ENCODE data around the gene GPRASP2. TPM values are rescaled to one million over a fixed set of nuclear protein-coding genes. Genes with fewer than 3 reads are reported as not detected.

The GPRASP2 gene
- total RNA-seq, 1 experiment from 2014 or later = 2.1 TPM

- no peaks in the 10 kb centered on the region for H3K9me2 ChIP-seq (ENCODE audit: insufficient read depth)
- no peak for DNase-seq (ENCODE audit: low read depth, low spot score)
- H3K9me3 ChIP-seq (ENCODE audit: control insufficient read depth in 1 of 2, insufficient read depth in 1 of 2, low read depth in 1 of 2, low read length in 2 of 2) = no peaks in the 10 kb centered on the region
- H3K4me3 ChIP-seq (replicated peaks in 1 of 2; ENCODE audit: low read depth in 1 of 2, low read length in 2 of 2) = no peak overlapping the region
- BruUV-seq (replicated peaks) = no TSS peak
- H4K20me1 ChIP-seq (ENCODE audit: insufficient read depth) = no peaks in the 10 kb centered on the region
- CTCF ChIA-PET = no interaction called here
- H2AFZ ChIP-seq (ENCODE audit: low read depth, low read length, poor library complexity, severe bottlenecking) = no peak overlapping the region
- H3K27ac ChIP-seq (ENCODE audit: low read depth, low read length) = no peak overlapping the region
- H3K27me3 ChIP-seq (ENCODE audit: insufficient read depth, low read length) = no peaks in the 10 kb centered on the region
- H3K36me3 ChIP-seq (ENCODE audit: control insufficient read depth in 1 of 2, insufficient read depth in 2 of 2, low read length in 2 of 2) = no peaks in the 10 kb centered on the region
- intact Hi-C loops (cut with micrococcal nuclease) = no loop called here
- TF ChIP-seq ZFX (IDR thresholded peaks at IDR 0.05) (no peak), FOSL1 (IDR thresholded peaks at IDR 0.05; ENCODE audit: low read depth) (no peak), EZH2phosphoT487 (IDR thresholded peaks at IDR 0.05; ENCODE audit: borderline replicate concordance) (no peak), REST (IDR thresholded peaks at IDR 0.05; ENCODE audit: low read depth) (no peak), EZH2 (IDR thresholded peaks at IDR 0.05) (no peak), YY1 (IDR thresholded peaks at IDR 0.05; ENCODE audit: extremely low read depth, insufficient replicate concordance, low read depth, low read length) (no peak), SIN3A (IDR thresholded peaks at IDR 0.05; ENCODE audit: low read depth) (no peak), ATF3 (IDR thresholded peaks at IDR 0.05) (no peak), CBX3 (IDR thresholded peaks at IDR 0.05; ENCODE audit: low read depth) (no peak), CEBPB (IDR thresholded peaks at IDR 0.05; ENCODE audit: low read depth) (no peak), ZNF274 (IDR thresholded peaks at IDR 0.05; ENCODE audit: low read depth, low read length) (no peak), ZBTB33 (IDR thresholded peaks at IDR 0.05; ENCODE audit: extremely low read depth, insufficient replicate concordance, low read length) (no peak), JUND (IDR thresholded peaks at IDR 0.05) (no peak), SRF (IDR thresholded peaks at IDR 0.05; ENCODE audit: low read depth) (no peak), EGR1 (IDR thresholded peaks at IDR 0.05; ENCODE audit: low read depth) (no peak), POLR2AphosphoS5 (IDR thresholded peaks at IDR 0.05; ENCODE audit: low read depth, low read length) (no peak), ELF1 (IDR thresholded peaks at IDR 0.05; ENCODE audit: borderline replicate concordance, low read depth) (no peak), MAX (IDR thresholded peaks at IDR 0.05) (no peak), POLR2A (IDR thresholded peaks at IDR 0.05; ENCODE audit: borderline replicate concordance, extremely low read depth, insufficient read depth, insufficient read length) (no peak)
- no peak for ATAC-seq
- no peaks in the 10 kb centered on the region for H3K79me2 ChIP-seq (ENCODE audit: insufficient read depth, low read length)
- no peaks in the 10 kb centered on the region for H3K4me1 ChIP-seq (ENCODE audit: control insufficient read depth in 1 of 2, insufficient read depth in 2 of 2, low read length in 2 of 2)
- H3K4me2 ChIP-seq (ENCODE audit: low read length) = no peak overlapping the region
- H3K9ac ChIP-seq (ENCODE audit: low read length) = no peak overlapping the region
- RAD21 ChIA-PET (ENCODE audit: low non-redundant PET in 1 of 2, low total read pairs in 2 of 2, uncharacterized antibody in 2 of 2, unreplicated experiment in 2 of 2) = no interaction called here
- POLR2A ChIA-PET = no interaction called here
Observed at GRCh38 chrX:102739657-102740056, 27.4 kb downstream of the GPRASP2 start.
